H1 (cell line): ENCODE data around the gene CYB5B. TPM values are rescaled to one million over a fixed set of nuclear protein-coding genes. Genes with fewer than 3 reads are reported as not detected.
A peak's percentile ranks its signal among the peaks of the same experiment; 100 is the strongest.

Source experiments
- CTCF ChIA-PET: fragments of 300-600 bp; sonication (Branson Sonifier 250); formaldehyde crosslinking; loops from one replicate; lab custom pipeline; 2021; ENCODE audit not compliant: partially characterized antibody; lab: Charles Lee
- POLR2A ChIA-PET: fragments of 300-600 bp; sonication (Branson Sonifier 250); formaldehyde crosslinking; loops from one replicate; lab custom pipeline; 2021; ENCODE audit warnings: inconsistent platforms; ENCODE audit not compliant: partially characterized antibody; lab: Charles Lee
- DNase-seq, 2 experiments: peaks; one replicate each; pipeline versions ENCODE4 v3.0.0 to v3.0.0-alpha.2; 2010 to 2022; ENCODE audit warnings: low spot score in 2 of 2, low read depth in 1 of 2, mixed read lengths in 1 of 2
- FAIRE-seq: peaks from 2 replicates; lab custom pipeline; 2011; peaks lifted over from hg19 to GRCh38; lab: Jason Lieb, UNC
- H2AFZ ChIP-seq: 2 replicates; pipeline ENCODE4 v1.8.1; 2012; ENCODE audit warnings: low read length, inconsistent platforms
- H2AK5ac ChIP-seq: 2 replicates; pipeline ENCODE4 v1.6.1; 2013; ENCODE audit warnings: low read depth, low read length
- H2BK120ac ChIP-seq: replicated peaks from 2 replicates; pipeline ENCODE3; 2013; ENCODE audit warnings: low read depth, low read length, inconsistent platforms
- H2BK12ac ChIP-seq: 2 replicates; pipeline ENCODE4 v1.6.1; 2013; ENCODE audit warnings: low read depth, low read length
- H2BK15ac ChIP-seq: 2 replicates; pipeline ENCODE4 v1.6.1; 2013; ENCODE audit warnings: low read length
- H2BK20ac ChIP-seq: 2 replicates; pipeline ENCODE4 v1.6.1; 2013; ENCODE audit warnings: low read length
- H2BK5ac ChIP-seq: 2 replicates; pipeline ENCODE4 v1.6.1; 2013; ENCODE audit warnings: low read depth, low read length
- H3K14ac ChIP-seq: 2 replicates; pipeline ENCODE4 v1.6.1; 2013; ENCODE audit warnings: inconsistent platforms; ENCODE audit not compliant: insufficient read length
- H3K18ac ChIP-seq: 2 replicates; pipeline ENCODE4 v1.6.1; 2013; ENCODE audit warnings: low read length; ENCODE audit errors: extremely low read depth
- H3K23ac ChIP-seq: 2 replicates; pipeline ENCODE4 v1.6.1; 2013; ENCODE audit warnings: inconsistent platforms; ENCODE audit not compliant: insufficient read length
- H3K23me2 ChIP-seq: 2 replicates; pipeline ENCODE4 v1.6.1; 2013; ENCODE audit warnings: low read depth, low read length
- H3K27ac ChIP-seq: 2 replicates; pipeline ENCODE4 v1.6.1; 2011; ENCODE audit warnings: low read depth, low read length, inconsistent platforms
- H3K27me3 ChIP-seq, 4 experiments: replicated peaks in 1 of 4; 1 replicate in 1 of 4; 2 replicates in 3 of 4; pipeline versions ENCODE4 v1.6.1 to v1.8.1; 2011 to 2013; ENCODE audit warnings: low read length in 3 of 4, mild to moderate bottlenecking in 3 of 4, inconsistent platforms in 2 of 4, mixed read lengths in 2 of 4, moderate library complexity in 1 of 4; ENCODE audit not compliant: control insufficient read depth in 3 of 4, insufficient read depth in 3 of 4; ENCODE audit errors: extremely low read depth in 1 of 4
- H3K36me3 ChIP-seq, 4 experiments: 2 replicates each; pipeline versions ENCODE4 v1.6.1 to v1.8.1; 2011 to 2013; ENCODE audit warnings: mild to moderate bottlenecking in 4 of 4, low read length in 3 of 4, moderate library complexity in 2 of 4, control low read depth in 1 of 4, inconsistent platforms in 1 of 4; ENCODE audit not compliant: insufficient read depth in 4 of 4, control insufficient read depth in 2 of 4
- H3K4ac ChIP-seq: replicated peaks from 2 replicates; pipeline ENCODE3; 2013; ENCODE audit warnings: low read length, low read depth, mixed read lengths, inconsistent platforms; ENCODE audit not compliant: insufficient read length
- H3K4me1 ChIP-seq, 4 experiments: replicated peaks in 1 of 4; 1 replicate in 1 of 4; 2 replicates in 3 of 4; pipeline versions ENCODE4 v1.6.1 to v1.8.1; 2011 to 2013; ENCODE audit warnings: low read length in 3 of 4, inconsistent platforms in 2 of 4, mixed read lengths in 1 of 4; ENCODE audit not compliant: insufficient read depth in 4 of 4, control insufficient read depth in 3 of 4
- H3K4me2 ChIP-seq, 2 experiments: 2 replicates each; pipeline versions ENCODE4 v1.6.1 to v1.8.1; 2011 to 2013; ENCODE audit warnings: low read depth in 2 of 2, low read length in 2 of 2, control low read depth in 1 of 2, inconsistent platforms in 1 of 2, mild to moderate bottlenecking in 1 of 2; ENCODE audit not compliant: insufficient read depth in 1 of 2
- H3K4me3 ChIP-seq, 4 experiments: fragments of 200-600, 300-600 bp in 1 of 4; sonication (generic), shearing (Covaris generic), sonication (Bioruptor Twin) in 1 of 4; 2 replicates each; pipeline versions ENCODE4 v1.5.1 to v1.8.1; 2011 to 2016; ENCODE audit warnings: low read length in 4 of 4, low read depth in 3 of 4, control low read depth in 2 of 4, inconsistent platforms in 2 of 4, mild to moderate bottlenecking in 2 of 4, mixed read lengths in 1 of 4, moderate library complexity in 1 of 4; ENCODE audit not compliant: insufficient read depth in 2 of 4; ENCODE audit errors: extremely low read depth in 1 of 4
- H3K56ac ChIP-seq: replicated peaks from 2 replicates; pipeline ENCODE3; 2013; ENCODE audit warnings: low read depth, mild to moderate bottlenecking, mixed read lengths, low read length, inconsistent platforms; ENCODE audit not compliant: insufficient read length
- H3K79me1 ChIP-seq: 2 replicates; pipeline ENCODE4 v1.6.1; 2013; ENCODE audit warnings: low read depth, low read length, control low read depth
- H3K79me2 ChIP-seq, 2 experiments: 2 replicates each; pipeline versions ENCODE4 v1.6.1 to v1.8.1; 2012 to 2013; ENCODE audit warnings: low read length in 2 of 2, mild to moderate bottlenecking in 2 of 2, inconsistent platforms in 1 of 2; ENCODE audit not compliant: insufficient read depth in 2 of 2, control insufficient read depth in 1 of 2
- H3K9ac ChIP-seq, 4 experiments: replicated peaks in 1 of 4; 1 replicate in 1 of 4; 2 replicates in 3 of 4; pipeline versions ENCODE4 v1.6.1 to v1.8.1; 2011 to 2013; ENCODE audit warnings: low read depth in 3 of 4, low read length in 3 of 4, control low read depth in 2 of 4, mild to moderate bottlenecking in 2 of 4, moderate library complexity in 2 of 4, inconsistent platforms in 1 of 4; ENCODE audit errors: extremely low read depth in 1 of 4
- H3K9me3 ChIP-seq, 2 experiments: 2 replicates each; pipeline versions ENCODE4 v1.6.1 to v1.8.1; 2012 to 2013; ENCODE audit warnings: mild to moderate bottlenecking in 2 of 2, moderate library complexity in 2 of 2, control low read depth in 1 of 2, inconsistent platforms in 1 of 2, low read depth in 1 of 2, low read length in 1 of 2, mixed read lengths in 1 of 2; ENCODE audit not compliant: insufficient read depth in 2 of 2
- H4K20me1 ChIP-seq, 2 experiments: replicated peaks in 1 of 2; 2 replicates each; pipeline versions ENCODE3 to v1.8.1; 2011 to 2013; ENCODE audit warnings: inconsistent platforms in 2 of 2, low read length in 2 of 2, mild to moderate bottlenecking in 1 of 2; ENCODE audit not compliant: insufficient read depth in 2 of 2, control insufficient read depth in 1 of 2
- H4K5ac ChIP-seq: 2 replicates; pipeline ENCODE4 v1.6.1; 2013; ENCODE audit warnings: low read length, low read depth, mixed read lengths, inconsistent platforms; ENCODE audit not compliant: insufficient read length
- H4K8ac ChIP-seq: 2 replicates; pipeline ENCODE4 v1.8.0; 2013; ENCODE audit warnings: mild to moderate bottlenecking, moderate library complexity, low read length, inconsistent platforms; ENCODE audit not compliant: insufficient read depth; ENCODE audit errors: extremely low read depth
- H4K91ac ChIP-seq: replicated peaks from 2 replicates; pipeline ENCODE3; 2013; ENCODE audit warnings: low read length, mixed read lengths, inconsistent platforms; ENCODE audit not compliant: insufficient read length
- CEBPB ChIP-seq: IDR thresholded peaks from 2 replicates; pipeline ENCODE4 v1.6.1; 2012; ENCODE audit warnings: low read depth, low read length
- KDM4A ChIP-seq: IDR thresholded peaks from one replicate; pipeline ENCODE4 v1.7.1; 2012; ENCODE audit warnings: low read depth, mild to moderate bottlenecking, moderate library complexity, low read length, inconsistent platforms; ENCODE audit not compliant: severe bottlenecking
- WGBS, 2 experiments: shearing (Covaris generic) in 1 of 2; methylation state at CpG; one replicate each; pipeline versions ENCODE4 v1.1.6 to v1.1.7; 2013 to 2015; ENCODE audit warnings: low lambda C conversion rate in 2 of 2, mixed read lengths in 2 of 2, inconsistent platforms in 1 of 2, low coverage in 1 of 2, missing lambda C conversion rate in 1 of 2; ENCODE audit not compliant: insufficient replicate concordance in 2 of 2, insufficient coverage in 1 of 2, insufficient read length in 1 of 2; ENCODE audit errors: extremely low coverage in 1 of 2, missing lambda C conversion rate in 1 of 2; 5-methylcytosine and 5-hydroxymethylcytosine counted together
- polyA plus RNA-seq, 7 experiments: library from polyadenylated mRNA; depleted of rRNA in 3 of 7; stranded (reverse) in 5 of 7; unstranded in 2 of 7; fragments of >200 nt in 5 of 7; fragments of 200-250 nt in 2 of 7; gene quantifications; 1 replicate in 5 of 7; 2 replicates in 1 of 7; 4 replicates in 1 of 7; pipeline versions ENCODE4 v1.2.1 to v1.2.3, GENCODE V29; 2011 to 2013; ENCODE audit warnings: missing spikeins in 2 of 7, mixed read lengths in 2 of 7
- total RNA-seq: library from RNA; stranded (reverse); fragmentation: NEBNext Ultra II Directional; extraction: Animal tissue kit (Norgen Biotek cat#: 25700); gene quantifications from 2 replicates; pipeline ENCODE4 v1.2.1, GENCODE V29; 2021

Gene CYB5B
- total and polyA plus RNA-seq, 2 of the 8 experiments (the other 6 are each of a cell fraction or from before 2014, with no cell fraction given), result 108 to 127 TPM

- Histone ChIP-seq H4K91ac (no peak overlapping the region), H3K9me3 (no peaks in the 10 kb centered on the region), H3K14ac (no peak overlapping the region), H2BK12ac (no peak overlapping the region), H4K8ac (no peak overlapping the region), H3K27ac (no peak overlapping the region), H2AFZ (no peak overlapping the region), H3K23me2 (no peaks in the 10 kb centered on the region), H3K27me3 (no peaks in the 10 kb centered on the region), H2BK5ac (no peak overlapping the region), H4K20me1 (no peaks in the 10 kb centered on the region), H3K4ac (no peak overlapping the region), H3K9ac (no peak overlapping the region), H2BK20ac (no peak overlapping the region), H2BK15ac (no peak overlapping the region), H3K56ac (no peak overlapping the region), H2AK5ac (no peak overlapping the region), H3K4me1 (no peaks in the 10 kb centered on the region; a peak in 1 of 7 replicates), H3K23ac (no peak overlapping the region), H3K36me3 (no peaks in the 10 kb centered on the region), H2BK120ac (no peak overlapping the region), H3K18ac (no peak overlapping the region), H3K4me3 (no peak overlapping the region), H3K79me2 (no peaks in the 10 kb centered on the region), H3K79me1 (no peaks in the 10 kb centered on the region), H4K5ac (no peak overlapping the region), H3K4me2 (no peak overlapping the region)
- CTCF ChIA-PET, result interaction anchor here (1.4 kb wide), 1 partner anchor 7 kb away, joined by 8 read pairs; no protein-coding TSS in a partner anchor
- POLR2A ChIA-PET, result no interaction called here
- WGBS, 2 experiments, result 87% methylated on average over 4 of the region's 4 CpGs; no CpG with 5 or more reads in 1 of the 2 experiments
- TF ChIP-seq CEBPB, result peak; percentile 55; the same call in 1 of the 2 replicates
- no peak for TF ChIP-seq KDM4A
- FAIRE-seq (no peak), DNase-seq (no peak)
Measured at GRCh38 chr16:69501956-69502745, 77.7 kb downstream of the CYB5B start.
